Left colon (tissue), 2 donors: Measurements from ENCODE around the gene BICC1. TPM values are rescaled to one million over a fixed set of nuclear protein-coding genes. Genes with fewer than 3 reads are reported as not detected.

Source experiments
- ATAC-seq: fragments of 200-7000 bp; cut with Tn5 transposase; one replicate; pipeline ENCODE4 v1.9.1; 2020; ENCODE audit warnings: mild to moderate bottlenecking, moderate library complexity
- DNase-seq, 2 donors: peaks; one replicate each; pipeline ENCODE4 v3.0.0-alpha.2; 2020
- intact Hi-C, 2 donors: fragments of 100-400 bp; cut with DNase I in 1 of 2; cut with micrococcal nuclease in 1 of 2; formaldehyde crosslinking; loops; one replicate each; pipeline versions ENCODE4 v1.11.2 to v1.14.0; 2022; cut with DNase I, micrococcal nuclease
- long read RNA-seq: library from polyadenylated mRNA; unstranded; transcript quantifications from one replicate; pipeline ENCODE4 v2.0.0, GENCODE V29; 2021
- total RNA-seq, 2 donors: library from RNA; stranded (reverse); fragmentation: NEBNext Ultra II Directional; extraction: Animal tissue kit (Norgen Biotek cat#: 25700); gene quantifications; one replicate each; pipeline ENCODE4 v1.2.1, GENCODE V29; 2021
- donor health status: DM: no; HTN: no; CAD: no.
- donor health status: DM: yes; HTN: yes; CAD: no.

Gene BICC1, protein sequence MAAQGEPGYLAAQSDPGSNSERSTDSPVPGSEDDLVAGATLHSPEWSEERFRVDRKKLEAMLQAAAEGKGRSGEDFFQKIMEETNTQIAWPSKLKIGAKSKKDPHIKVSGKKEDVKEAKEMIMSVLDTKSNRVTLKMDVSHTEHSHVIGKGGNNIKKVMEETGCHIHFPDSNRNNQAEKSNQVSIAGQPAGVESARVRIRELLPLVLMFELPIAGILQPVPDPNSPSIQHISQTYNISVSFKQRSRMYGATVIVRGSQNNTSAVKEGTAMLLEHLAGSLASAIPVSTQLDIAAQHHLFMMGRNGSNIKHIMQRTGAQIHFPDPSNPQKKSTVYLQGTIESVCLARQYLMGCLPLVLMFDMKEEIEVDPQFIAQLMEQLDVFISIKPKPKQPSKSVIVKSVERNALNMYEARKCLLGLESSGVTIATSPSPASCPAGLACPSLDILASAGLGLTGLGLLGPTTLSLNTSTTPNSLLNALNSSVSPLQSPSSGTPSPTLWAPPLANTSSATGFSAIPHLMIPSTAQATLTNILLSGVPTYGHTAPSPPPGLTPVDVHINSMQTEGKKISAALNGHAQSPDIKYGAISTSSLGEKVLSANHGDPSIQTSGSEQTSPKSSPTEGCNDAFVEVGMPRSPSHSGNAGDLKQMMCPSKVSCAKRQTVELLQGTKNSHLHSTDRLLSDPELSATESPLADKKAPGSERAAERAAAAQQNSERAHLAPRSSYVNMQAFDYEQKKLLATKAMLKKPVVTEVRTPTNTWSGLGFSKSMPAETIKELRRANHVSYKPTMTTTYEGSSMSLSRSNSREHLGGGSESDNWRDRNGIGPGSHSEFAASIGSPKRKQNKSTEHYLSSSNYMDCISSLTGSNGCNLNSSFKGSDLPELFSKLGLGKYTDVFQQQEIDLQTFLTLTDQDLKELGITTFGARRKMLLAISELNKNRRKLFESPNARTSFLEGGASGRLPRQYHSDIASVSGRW
- total RNA-seq, result 1 to 10 TPM; 1.7 to 2.5 TPM
- long read RNA-seq, full-length matches to known transcripts, result 1 of 1 reads
- long read RNA-seq, partial matches to known transcripts, result 0 of 1 reads
- long read RNA-seq, other reads (novel, unspliced or antisense), result 0 of 1 reads

GRCh38 chr10:58512491-58513187 is at the start of gene BICC1:
BICC1 (plus strand) TSS chr10:58512872; CDS start chr10:58513144, 272 bp downstream.
- intact Hi-C loops, result no loop called here
- ATAC-seq (peak; percentile 72), DNase-seq (peak; percentile 27 to 31)

- DNase-seq (no peak), ATAC-seq (no peak)
- intact Hi-C loops, result no loop called here
Measured at GRCh38 chr10:58464956-58465355, 47.7 kb upstream of the BICC1 start.

- intact Hi-C loops, result no loop called here
- ATAC-seq, result no peak
- DNase-seq, result no peak
Measured at GRCh38 chr10:58465629-58466028, 47.0 kb upstream of the BICC1 start.

DNA sequence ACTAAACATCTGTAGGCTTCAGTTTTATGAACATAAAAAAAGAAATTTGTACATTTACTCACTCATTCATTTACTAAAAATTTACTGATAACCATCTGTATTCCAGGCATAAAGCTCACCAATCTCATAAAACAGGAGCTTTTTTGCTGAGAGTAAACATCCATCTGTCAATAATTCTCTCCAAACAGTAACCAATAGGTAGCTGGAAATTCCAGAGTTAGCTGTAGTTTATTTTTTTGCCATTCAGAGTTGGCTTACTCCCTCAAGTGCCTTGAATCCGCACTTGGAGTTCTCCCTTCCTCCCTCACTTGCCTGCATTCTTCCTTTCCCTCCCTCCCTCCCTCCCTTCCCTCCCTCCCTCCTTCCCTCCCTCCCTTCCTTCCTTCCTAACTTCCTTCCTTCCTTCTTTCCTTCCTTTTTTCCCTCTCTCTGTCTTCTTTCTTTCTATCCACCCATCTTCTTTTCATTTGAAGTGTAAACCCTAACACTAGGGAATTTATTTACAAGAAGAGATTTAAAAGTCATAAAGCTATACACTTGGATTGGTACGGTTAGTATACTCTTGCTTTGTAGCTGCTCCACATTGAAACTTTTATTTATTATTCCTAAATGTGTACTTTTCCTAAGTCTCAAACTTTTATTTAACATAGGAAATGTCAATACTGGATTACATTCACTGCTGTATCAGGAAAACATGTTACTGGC is 44.6 kb upstream of the BICC1 start:
- DNase-seq, result no peak
- no peak for ATAC-seq
- intact Hi-C loops, result no loop called here

GRCh38 chr10:58473976-58474375 is 38.7 kb upstream of the BICC1 start:
- ATAC-seq (peak; percentile 56), DNase-seq (no peak)
- intact Hi-C loops, result no loop called here

DNA sequence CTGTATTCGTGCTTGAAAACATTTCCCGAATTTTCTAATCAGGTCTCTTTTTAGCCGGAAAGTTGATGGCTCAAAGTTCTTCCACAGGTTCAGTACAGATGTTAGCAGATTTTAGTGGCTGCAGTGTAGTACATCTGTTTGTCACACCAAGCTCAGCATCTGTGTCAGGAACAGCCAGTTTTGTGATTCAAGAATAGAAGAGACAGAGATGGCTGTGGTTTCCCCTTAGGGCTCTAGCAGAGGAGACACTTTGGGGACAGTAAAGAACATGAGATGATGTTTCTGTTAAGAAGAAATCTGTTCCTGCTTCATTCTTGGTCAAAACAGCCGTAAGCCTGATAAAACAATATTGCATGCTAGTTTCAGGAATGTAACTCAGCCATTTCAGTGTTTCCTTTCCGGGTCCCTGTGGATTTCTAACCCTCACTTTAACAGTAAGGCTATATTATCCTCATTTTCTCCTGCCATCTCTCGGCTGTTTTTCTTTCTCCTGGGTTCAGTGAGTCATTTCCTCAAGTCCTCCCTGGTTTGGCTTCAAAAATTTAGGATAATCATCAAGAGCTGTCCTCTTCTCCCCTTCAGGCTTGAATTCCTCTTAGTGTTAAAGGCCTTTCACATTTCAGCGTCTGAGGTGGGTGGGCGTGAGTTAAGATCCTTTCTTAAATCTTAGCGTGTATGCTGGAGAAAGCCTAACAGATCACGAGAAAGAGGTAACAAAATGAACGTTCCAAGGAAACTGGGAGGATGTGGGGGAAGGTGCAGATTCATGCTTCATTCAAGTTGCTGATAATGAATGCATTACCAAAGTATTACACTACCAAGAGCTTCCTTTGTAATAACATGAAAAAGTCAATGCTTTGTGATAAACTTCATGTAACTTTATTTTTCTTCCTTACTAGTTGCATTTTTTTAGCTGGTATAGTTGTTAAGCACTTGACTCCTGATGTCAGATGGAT is 37.1 kb upstream of the BICC1 start:
- no peak for ATAC-seq
- no peak for DNase-seq
- intact Hi-C loops, result no loop called here

GRCh38 chr10:58477122-58477521 is 35.5 kb upstream of the BICC1 start:
- DNase-seq (no peak), ATAC-seq (no peak)

GRCh38 chr10:58477902-58478301 is 34.8 kb upstream of the BICC1 start:
- intact Hi-C loops, result no loop called here
- ATAC-seq (no peak), DNase-seq (no peak)

More at GRCh38 chr10:58477122-58477521, 35.5 kb upstream of the BICC1 start:
- intact Hi-C loops, result no loop called here

- no peak for ATAC-seq
- intact Hi-C loops, result no loop called here
- no peak for DNase-seq
Measured at GRCh38 chr10:58479045-58479444, 33.6 kb upstream of the BICC1 start.

DNA sequence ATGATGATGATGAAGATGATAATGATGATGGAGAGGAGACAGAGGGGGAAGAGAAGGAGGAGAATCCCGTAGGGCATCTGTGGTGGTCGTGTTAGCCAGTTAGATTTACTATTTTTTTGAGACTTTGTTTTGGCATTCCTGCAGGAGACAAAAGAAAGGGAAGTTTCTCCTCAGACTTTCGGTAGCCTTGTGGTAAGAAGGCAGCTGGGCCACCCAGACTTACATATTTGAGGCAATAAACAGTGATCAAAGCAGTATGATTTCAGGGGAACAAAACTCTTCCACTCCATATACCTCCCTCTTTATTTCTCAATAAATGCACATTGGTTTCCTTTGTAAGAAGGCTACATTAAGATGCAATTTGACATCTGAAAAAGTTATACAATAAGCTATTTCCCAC is 32.4 kb upstream of the BICC1 start:
- intact Hi-C loops, result no loop called here
- ATAC-seq (no peak), DNase-seq (no peak)

DNA sequence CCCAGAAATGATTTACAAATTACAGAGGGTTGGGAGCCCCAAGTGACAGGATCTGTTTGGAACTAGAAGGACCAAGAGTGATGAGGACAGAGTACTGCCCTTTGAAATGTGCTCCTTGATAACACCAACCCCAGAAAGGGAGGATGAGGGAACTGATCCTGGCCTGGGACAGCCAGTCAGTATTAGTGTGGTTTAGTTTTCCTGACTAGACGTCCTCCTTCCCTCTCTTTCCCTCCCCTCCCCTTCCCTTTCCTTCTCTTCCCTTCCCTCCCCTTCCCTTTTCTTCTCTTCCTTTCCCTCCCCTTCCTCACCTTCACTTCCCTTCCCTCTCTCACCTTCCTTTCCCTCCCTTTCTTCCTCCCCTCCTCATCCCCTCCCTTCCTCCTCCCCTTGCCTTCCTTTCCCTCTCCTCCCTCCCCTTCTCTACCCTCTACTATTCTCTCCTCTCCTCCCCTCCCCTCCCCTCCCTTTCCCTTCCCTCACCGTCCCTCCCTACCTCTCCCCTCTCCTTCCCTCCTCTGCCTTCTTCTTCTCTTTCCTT is 31.0 kb upstream of the BICC1 start:
- ATAC-seq (no peak), DNase-seq (no peak)
- intact Hi-C loops, result no loop called here

DNA sequence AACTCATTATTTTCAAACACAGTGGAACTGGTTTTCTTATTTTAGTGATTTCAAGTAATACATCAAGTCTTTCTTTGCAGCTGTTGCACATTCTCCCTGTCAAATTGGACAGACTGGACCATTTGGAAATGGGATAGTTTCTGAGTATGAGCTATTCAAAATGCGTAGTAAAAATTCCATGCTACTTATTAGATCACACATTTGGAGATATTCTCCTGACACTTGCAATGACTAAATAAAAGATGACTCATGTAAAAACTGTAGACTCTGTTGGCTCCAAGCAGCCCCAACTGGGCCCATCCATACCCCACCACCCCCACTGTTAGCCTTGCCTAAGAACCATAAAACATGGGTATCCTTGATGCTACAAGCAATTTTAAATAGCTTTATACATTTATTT is 25.9 kb upstream of the BICC1 start:
- intact Hi-C loops, result no loop called here

DNA sequence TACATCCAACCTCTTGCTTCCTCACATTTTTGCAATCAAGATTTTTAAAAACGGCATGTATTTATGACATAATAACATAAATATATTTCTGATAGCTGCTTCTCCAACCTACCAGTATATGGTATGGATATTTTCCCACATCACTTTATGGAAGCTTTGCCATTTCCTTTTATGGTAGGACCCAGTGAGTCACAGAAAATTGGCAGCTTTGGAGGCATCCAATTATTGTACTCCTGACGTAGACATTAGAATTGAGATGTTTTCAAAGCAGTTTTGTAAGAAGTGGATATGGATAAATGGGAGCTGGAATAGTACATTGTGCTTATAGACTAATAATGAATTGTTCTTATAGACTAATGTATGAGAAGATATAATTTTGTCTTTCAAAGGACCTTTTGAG is 23.8 kb upstream of the BICC1 start:
- ATAC-seq, result no peak
- intact Hi-C loops, result no loop called here
- no peak for DNase-seq

More for the DNA sequence above, 25.9 kb upstream of the BICC1 start:
- no peak for ATAC-seq
- no peak for DNase-seq

- intact Hi-C loops, result no loop called here
- DNase-seq (no peak), ATAC-seq (no peak)
Measured at GRCh38 chr10:58502956-58503355, 9.7 kb upstream of the BICC1 start.

GRCh38 chr10:58508316-58508715 is 4.4 kb upstream of the BICC1 start:
- DNase-seq (no peak), ATAC-seq (no peak)
- intact Hi-C loops, result no loop called here

- intact Hi-C loops, result no loop called here
- ATAC-seq (peak; percentile 73), DNase-seq (peak; percentile 23)
Measured at GRCh38 chr10:58511765-58512490, 744 bp upstream of the BICC1 start.
